Measurements from ENCODE around the gene GNG3.

GNG3 gene

GRCh38 chr11:62752177-62752785, 44.8 kb downstream of the GNG3 start:
- DNase-seq: no peak
- Histone ChIP-seq H3K4me1 (no peaks in the 10 kb centered on the region), H3K4me3 (ENCODE audit: low read depth, low read length) (no peak overlapping the region), H3K36me3 (no peaks in the 10 kb centered on the region), H3K9me3 (no peaks in the 10 kb centered on the region), H3K27me3 (no peaks in the 10 kb centered on the region)
- no peak for TF ChIP-seq CTCF (IDR thresholded peaks at IDR 0.05; ENCODE audit: low read depth, low read length)

- Histone ChIP-seq H3K36me3 (no peaks in the 10 kb centered on the region), H3K4me3 (ENCODE audit: low read depth, low read length) (peak overlapping the region; percentile 79), H3K9me3 (no peaks in the 10 kb centered on the region), H3K27me3 (no peaks in the 10 kb centered on the region), H3K4me1 (no peaks in the 10 kb centered on the region)
- DNase-seq: no peak
- no peak for TF ChIP-seq CTCF (IDR thresholded peaks at IDR 0.05; ENCODE audit: low read depth, low read length)
Observed at GRCh38 chr11:62752994-62753735, 45.7 kb downstream of the GNG3 start.

- no peak for TF ChIP-seq CTCF (IDR thresholded peaks at IDR 0.05; ENCODE audit: low read depth, low read length)
- Histone ChIP-seq H3K4me3 (ENCODE audit: low read depth, low read length) (peak within 1 kb of the TSS; percentile 79), H3K4me1 (no peaks in the 10 kb centered on the region), H3K9me3 (no peaks in the 10 kb centered on the region), H3K27me3 (no peaks in the 10 kb centered on the region), H3K36me3 (no peaks in the 10 kb centered on the region)
- DNase-seq: peak; percentile 91
Observed at GRCh38 chr11:62753736-62754603, 46.5 kb downstream of the GNG3 start, which contains the start of gene ZBTB3. Gene ZBTB3 (minus strand): TSS chr11:62754160. CDS start chr11:62753664, 496 bp downstream.

- no peaks in the 10 kb centered on the region for H3K27me3 ChIP-seq
- H3K9me3 ChIP-seq: no peaks in the 10 kb centered on the region
- H3K36me3 ChIP-seq: no peaks in the 10 kb centered on the region
- DNase-seq: no peak
- no peak for TF ChIP-seq CTCF (IDR thresholded peaks at IDR 0.05; ENCODE audit: low read depth, low read length)
- H3K4me3 ChIP-seq (ENCODE audit: low read depth, low read length): no peak overlapping the region
- H3K4me1 ChIP-seq: no peaks in the 10 kb centered on the region
Observed at GRCh38 chr11:62755086-62755615, 47.7 kb downstream of the GNG3 start.

- H3K4me1 ChIP-seq: no peaks in the 10 kb centered on the region
- no peak for DNase-seq
- H3K4me3 ChIP-seq (ENCODE audit: low read depth, low read length): no peak overlapping the region
Observed at GRCh38 chr11:62757846-62758788, 50.6 kb downstream of the GNG3 start.

More at GRCh38 chr11:62757846-62758788, 50.6 kb downstream of the GNG3 start:
- TF ChIP-seq CTCF (IDR thresholded peaks at IDR 0.05; ENCODE audit: low read depth, low read length): no peak
- no peaks in the 10 kb centered on the region for H3K9me3 ChIP-seq
- H3K36me3 ChIP-seq: no peaks in the 10 kb centered on the region
- no peaks in the 10 kb centered on the region for H3K27me3 ChIP-seq

All from BE2C (cell line).